Mesothelial cell of epicardium (in vitro differentiated cells): ENCODE data around the gene RPS6KA4. TPM values are rescaled to one million over a fixed set of nuclear protein-coding genes. Genes with fewer than 3 reads are reported as not detected.

ENCODE experiments used
- DNase-seq, 2 experiments: peaks; one replicate each; pipeline ENCODE4 v3.0.0; 2021; ENCODE audit warnings: low spot score in 2 of 2; ENCODE audit not compliant: unreplicated experiment in 2 of 2
- H3K27ac Mint-ChIP-seq: 2 replicates; pipeline ENCODE4 v1.8.0; 2021; ENCODE audit warnings: mixed read lengths
- H3K27me3 Mint-ChIP-seq: 2 replicates; pipeline ENCODE4 v1.8.0; 2021; ENCODE audit warnings: low read depth, mixed read lengths
- H3K36me3 Mint-ChIP-seq: 2 replicates; pipeline ENCODE4 v1.8.0; 2021; ENCODE audit warnings: mixed read lengths
- H3K4me1 Mint-ChIP-seq: 2 replicates; pipeline ENCODE4 v1.8.0; 2021; ENCODE audit warnings: mixed read lengths
- H3K4me3 Mint-ChIP-seq: 2 replicates; pipeline ENCODE4 v1.8.0; 2021; ENCODE audit warnings: mild to moderate bottlenecking, moderate library complexity, mixed read lengths
- H3K9me3 Mint-ChIP-seq: 2 replicates; pipeline ENCODE4 v1.8.0; 2021; ENCODE audit warnings: mixed read lengths
- CTCF ChIP-seq: fragments of 200-600 bp; sonication (generic); IDR thresholded peaks from one replicate; pipeline ENCODE4 v1.5.0; 2021; ENCODE audit warnings: antibody characterized with exemption; ENCODE audit not compliant: unreplicated experiment
- total RNA-seq: library from RNA; stranded (reverse); gene quantifications from 3 replicates; pipeline ENCODE4 v1.2.1, GENCODE V29; 2021

Gene RPS6KA4
- total RNA-seq, 1 donor from 2014 or later = 30.1 TPM

GRCh38 chr11:64376071-64376470, 17.1 kb downstream of the RPS6KA4 start:
- Mint-ChIP-seq H3K27ac (no peak overlapping the region), H3K27me3 (no peaks in the 10 kb centered on the region)
- no peak for DNase-seq

GRCh38 chr11:64378335-64378880, 19.4 kb downstream of the RPS6KA4 start:
- Mint-ChIP-seq H3K9me3 (no peaks in the 10 kb centered on the region), H3K4me1 (peaks cover 11% of the 10 kb centered on the region), H3K4me3 (no peak overlapping the region), H3K36me3 (no peaks in the 10 kb centered on the region), H3K27me3 (no peaks in the 10 kb centered on the region), H3K27ac (no peak overlapping the region)
- no peak for TF ChIP-seq CTCF
- DNase-seq = no peak

More at GRCh38 chr11:64376071-64376470, 17.1 kb downstream of the RPS6KA4 start:
- Mint-ChIP-seq H3K9me3 (no peaks in the 10 kb centered on the region), H3K4me1 (no peaks in the 10 kb centered on the region), H3K36me3 (no peaks in the 10 kb centered on the region), H3K4me3 (no peak overlapping the region)
- TF ChIP-seq CTCF = no peak

- no peak for TF ChIP-seq CTCF
- no peak overlapping the region for H3K4me3 Mint-ChIP-seq
- H3K36me3 Mint-ChIP-seq = no peaks in the 10 kb centered on the region
These were observed 20.2 kb downstream of the RPS6KA4 start for GRCh38 chr11:64379160-64379559.

GRCh38 chr11:64379817-64380709, 21.1 kb downstream of the RPS6KA4 start:
- TF ChIP-seq CTCF = no peak
- Mint-ChIP-seq H3K27ac (no peak overlapping the region), H3K4me3 (no peak overlapping the region), H3K27me3 (no peaks in the 10 kb centered on the region), H3K4me1 (peaks cover 11% of the 10 kb centered on the region), H3K9me3 (no peaks in the 10 kb centered on the region), H3K36me3 (no peaks in the 10 kb centered on the region)
- DNase-seq = no peak

More at GRCh38 chr11:64379160-64379559, 20.2 kb downstream of the RPS6KA4 start:
- Mint-ChIP-seq H3K27ac (no peak overlapping the region), H3K9me3 (no peaks in the 10 kb centered on the region), H3K4me1 (peaks cover 11% of the 10 kb centered on the region), H3K27me3 (no peaks in the 10 kb centered on the region)
- DNase-seq = no peak

- Mint-ChIP-seq H3K4me1 (peaks cover 11% of the 10 kb centered on the region), H3K27ac (no peak overlapping the region), H3K4me3 (no peak overlapping the region)
These were observed 22.4 kb downstream of the RPS6KA4 start for GRCh38 chr11:64381350-64381749.

More at GRCh38 chr11:64381350-64381749, 22.4 kb downstream of the RPS6KA4 start:
- Mint-ChIP-seq H3K36me3 (no peaks in the 10 kb centered on the region), H3K27me3 (no peaks in the 10 kb centered on the region), H3K9me3 (no peaks in the 10 kb centered on the region)
- no peak for TF ChIP-seq CTCF
- no peak for DNase-seq
